Progenitor cell of endocrine pancreas (in vitro differentiated cells): ENCODE data around the gene PLA2G3. TPM values are rescaled to one million over a fixed set of nuclear protein-coding genes. Genes with fewer than 3 reads are reported as not detected.

Experiments
- DNase-seq: peaks from one replicate; pipeline ENCODE4 v3.0.0; 2021; ENCODE audit warnings: low spot score; ENCODE audit not compliant: unreplicated experiment
- H3K27ac Mint-ChIP-seq: 2 replicates; pipeline ENCODE4 v1.8.0; 2021; ENCODE audit warnings: mild to moderate bottlenecking, moderate library complexity, mixed read lengths
- H3K27me3 Mint-ChIP-seq: 2 replicates; pipeline ENCODE4 v1.8.0; 2021; ENCODE audit warnings: mixed read lengths
- H3K36me3 Mint-ChIP-seq: 2 replicates; pipeline ENCODE4 v1.8.0; 2022; ENCODE audit warnings: mixed read lengths; ENCODE audit not compliant: insufficient read depth
- H3K4me1 Mint-ChIP-seq: 2 replicates; pipeline ENCODE4 v1.8.0; 2021; ENCODE audit warnings: low read depth, mixed read lengths
- H3K4me3 Mint-ChIP-seq: 2 replicates; pipeline ENCODE4 v1.8.0; 2021; ENCODE audit warnings: low read depth, mild to moderate bottlenecking, moderate library complexity, mixed read lengths
- H3K9me3 Mint-ChIP-seq: 2 replicates; pipeline ENCODE4 v1.8.0; 2021; ENCODE audit warnings: low read depth, mixed read lengths
- CTCF ChIP-seq: fragments of 200-600 bp; sonication (generic); IDR thresholded peaks from one replicate; pipeline ENCODE4 v1.5.0; 2021; ENCODE audit warnings: antibody characterized with exemption, mild to moderate bottlenecking; ENCODE audit not compliant: unreplicated experiment
- long read RNA-seq: library from polyadenylated mRNA; unstranded; transcript quantifications from one replicate; pipeline ENCODE4 v2.0.0, GENCODE V29; 2020
- total RNA-seq: library from RNA; stranded (reverse); gene quantifications from 2 replicates; pipeline ENCODE4 v1.2.1, GENCODE V29; 2021

The PLA2G3 gene
- 2.6 and 4.6 TPM in 2 replicates for total RNA-seq
- long read RNA-seq, partial matches to known transcripts: 0 of 3 reads
- long read RNA-seq, other reads (novel, unspliced or antisense): 1 of 3 reads

GRCh38 chr22:31139866-31140716 lies at the start of gene PLA2G3:
Gene PLA2G3 (minus strand): TSS chr22:31140508. CDS start chr22:31140354, 154 bp downstream.
- Mint-ChIP-seq H3K36me3 (no peaks in the 10 kb centered on the region), H3K9me3 (no peaks in the 10 kb centered on the region), H3K27me3 (peaks cover 18% of the 10 kb centered on the region), H3K4me3 (peak within 1 kb of the TSS; percentile 44), H3K4me1 (peaks cover 2% of the 10 kb centered on the region), H3K27ac (no peak within 1 kb of the TSS)
- peak; percentile 22 for DNase-seq
- TF ChIP-seq CTCF: peak; percentile 33

GRCh38 chr22:31187627-31188026 lies 47.3 kb upstream of the PLA2G3 start:
- Mint-ChIP-seq H3K27me3 (no peaks in the 10 kb centered on the region), H3K4me1 (no peaks in the 10 kb centered on the region), H3K27ac (no peak overlapping the region)

GRCh38 chr22:31185056-31185455 lies 44.7 kb upstream of the PLA2G3 start:
- H3K27ac Mint-ChIP-seq: peak overlapping the region; percentile 27
- DNase-seq: no peak

More at GRCh38 chr22:31187627-31188026, 47.3 kb upstream of the PLA2G3 start:
- peaks cover 17% of the 10 kb centered on the region for H3K36me3 Mint-ChIP-seq
- TF ChIP-seq CTCF: no peak
- no peak overlapping the region for H3K4me3 Mint-ChIP-seq
- no peak for DNase-seq
- H3K9me3 Mint-ChIP-seq: no peaks in the 10 kb centered on the region

GRCh38 chr22:31184015-31184414 lies 43.7 kb upstream of the PLA2G3 start:
- Mint-ChIP-seq H3K36me3 (peaks cover 25% of the 10 kb centered on the region), H3K9me3 (peaks cover 4% of the 10 kb centered on the region), H3K27ac (no peak overlapping the region), H3K4me3 (no peak overlapping the region), H3K4me1 (no peaks in the 10 kb centered on the region), H3K27me3 (no peaks in the 10 kb centered on the region)
- no peak for TF ChIP-seq CTCF
- DNase-seq: no peak

More at GRCh38 chr22:31185056-31185455, 44.7 kb upstream of the PLA2G3 start:
- no peak for TF ChIP-seq CTCF
- Mint-ChIP-seq H3K4me3 (no peak overlapping the region), H3K36me3 (peaks cover 25% of the 10 kb centered on the region), H3K4me1 (no peaks in the 10 kb centered on the region), H3K9me3 (peaks cover 4% of the 10 kb centered on the region), H3K27me3 (no peaks in the 10 kb centered on the region)

- DNase-seq: no peak
- Mint-ChIP-seq H3K27ac (no peak overlapping the region), H3K4me3 (no peak overlapping the region), H3K9me3 (peaks cover 4% of the 10 kb centered on the region), H3K36me3 (peaks cover 11% of the 10 kb centered on the region), H3K4me1 (no peaks in the 10 kb centered on the region), H3K27me3 (no peaks in the 10 kb centered on the region)
- TF ChIP-seq CTCF: no peak
These were observed 39.0 kb upstream of the PLA2G3 start for GRCh38 chr22:31179345-31179744.
